Activated CD4-positive, alpha-beta T cell treated with anti-CD3 and anti-CD28 coated beads, Interleukin-2, amount 10 ng/mL, durations not matched to agents 24 days and 14 days (primary cell): ENCODE measurements around the gene KANK3. TPM values are rescaled to one million over a fixed set of nuclear protein-coding genes. Genes with fewer than 3 reads are reported as not detected.
"Not testable (repeated sequence)": the region's sequence is repeated elsewhere in the genome, so short reads cannot be mapped to it uniquely, and the experiment has no call there.

Source experiments
- DNase-seq: peaks from one replicate; pipeline ENCODE4 v3.0.0; 2022
- H3K27ac Mint-ChIP-seq: one replicate; pipeline ENCODE4 v1.8.0; 2022; ENCODE audit warnings: mild to moderate bottlenecking, mixed read lengths
- H3K27me3 Mint-ChIP-seq: one replicate; pipeline ENCODE4 v1.8.0; 2022; ENCODE audit warnings: mixed read lengths
- H3K36me3 Mint-ChIP-seq: one replicate; pipeline ENCODE4 v1.8.0; 2022; ENCODE audit warnings: low read depth, mild to moderate bottlenecking, mixed read lengths
- H3K4me1 Mint-ChIP-seq: one replicate; pipeline ENCODE4 v1.8.0; 2021; ENCODE audit warnings: mixed read lengths
- H3K4me3 Mint-ChIP-seq: one replicate; pipeline ENCODE4 v1.8.0; 2022; ENCODE audit warnings: mild to moderate bottlenecking, moderate library complexity, mixed read lengths
- H3K9me3 Mint-ChIP-seq: one replicate; pipeline ENCODE4 v1.8.0; 2021; ENCODE audit warnings: mixed read lengths
- intact Hi-C: fragments of 100-400 bp; cut with micrococcal nuclease; formaldehyde crosslinking; loops from one replicate; pipeline ENCODE4 v1.15.1; 2023
- total RNA-seq: library from RNA; stranded (reverse); gene quantifications from 2 replicates; pipeline ENCODE4 v1.2.3, GENCODE V29; 2022

KANK3 gene
- total RNA-seq, 1 donor from 2014 or later = 1.5 TPM

DNA sequence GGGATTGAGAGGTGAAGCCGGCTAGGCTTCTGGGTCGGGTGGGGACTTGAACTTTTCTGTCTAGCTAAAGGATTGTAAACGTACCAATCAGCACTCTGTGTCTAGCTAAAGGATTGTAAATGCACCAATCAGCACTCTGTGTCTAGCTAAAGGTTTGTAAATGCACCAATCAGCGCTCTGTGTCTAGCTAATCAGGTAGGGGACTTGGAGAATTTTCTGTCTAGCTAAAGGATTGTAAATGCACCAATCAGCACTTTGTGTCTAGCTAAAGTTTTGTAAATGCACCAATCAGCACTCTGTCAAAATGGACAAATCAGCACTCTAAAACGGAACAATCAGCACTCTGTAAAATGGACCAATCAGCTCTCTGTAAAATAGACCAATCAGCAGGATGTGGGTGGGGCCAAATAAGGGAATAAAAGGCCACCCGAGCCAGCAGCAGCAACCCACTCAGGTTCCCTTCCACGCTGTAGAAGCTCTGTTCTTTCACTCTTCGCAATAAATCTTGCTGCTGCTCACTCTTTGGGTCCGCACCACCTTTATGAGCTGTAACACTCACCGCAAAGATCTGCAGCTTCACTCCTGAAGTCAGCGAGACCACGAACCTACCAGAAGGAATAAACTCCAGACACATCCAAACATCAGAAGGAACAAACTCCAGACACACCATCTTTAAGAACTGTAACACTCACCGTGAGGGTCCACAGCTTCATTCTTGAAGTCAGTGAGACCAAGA lies 36.3 kb upstream of the KANK3 start:
- DNase-seq, H3K4me1 Mint-ChIP-seq, H3K27me3 Mint-ChIP-seq, H3K36me3 Mint-ChIP-seq, H3K4me3 Mint-ChIP-seq, intact Hi-C loops, H3K27ac Mint-ChIP-seq, H3K9me3 Mint-ChIP-seq: not testable (repeated sequence)

DNA sequence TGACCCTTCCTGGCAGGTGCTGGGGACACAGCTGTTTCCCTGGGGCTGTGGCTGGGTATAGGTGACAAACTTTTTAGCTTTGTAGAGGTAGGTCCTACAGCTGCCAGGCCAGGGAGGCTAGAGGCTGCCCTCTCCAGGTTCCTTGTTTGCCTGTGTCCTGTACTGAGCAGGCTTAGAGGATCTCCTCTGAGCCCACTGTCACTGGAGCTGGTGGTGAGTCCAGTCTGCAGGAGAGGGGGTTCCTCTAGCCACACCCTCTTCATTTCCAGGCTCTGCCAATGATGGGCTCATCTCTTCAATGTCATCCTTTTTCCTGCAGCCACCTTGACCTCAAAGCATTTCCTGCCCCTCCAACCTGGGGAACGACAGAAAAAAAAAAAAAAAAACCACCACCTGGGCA lies 34.5 kb upstream of the KANK3 start:
- H3K36me3 Mint-ChIP-seq = peaks cover 1% of the 10 kb centered on the region
- no peak overlapping the region for H3K27ac Mint-ChIP-seq
- intact Hi-C loops = no loop called here
- H3K4me3 Mint-ChIP-seq = no peak overlapping the region
- H3K4me1 Mint-ChIP-seq = peaks cover 5% of the 10 kb centered on the region
- no peaks in the 10 kb centered on the region for H3K9me3 Mint-ChIP-seq
- H3K27me3 Mint-ChIP-seq = no peaks in the 10 kb centered on the region
- DNase-seq = no peak

DNA sequence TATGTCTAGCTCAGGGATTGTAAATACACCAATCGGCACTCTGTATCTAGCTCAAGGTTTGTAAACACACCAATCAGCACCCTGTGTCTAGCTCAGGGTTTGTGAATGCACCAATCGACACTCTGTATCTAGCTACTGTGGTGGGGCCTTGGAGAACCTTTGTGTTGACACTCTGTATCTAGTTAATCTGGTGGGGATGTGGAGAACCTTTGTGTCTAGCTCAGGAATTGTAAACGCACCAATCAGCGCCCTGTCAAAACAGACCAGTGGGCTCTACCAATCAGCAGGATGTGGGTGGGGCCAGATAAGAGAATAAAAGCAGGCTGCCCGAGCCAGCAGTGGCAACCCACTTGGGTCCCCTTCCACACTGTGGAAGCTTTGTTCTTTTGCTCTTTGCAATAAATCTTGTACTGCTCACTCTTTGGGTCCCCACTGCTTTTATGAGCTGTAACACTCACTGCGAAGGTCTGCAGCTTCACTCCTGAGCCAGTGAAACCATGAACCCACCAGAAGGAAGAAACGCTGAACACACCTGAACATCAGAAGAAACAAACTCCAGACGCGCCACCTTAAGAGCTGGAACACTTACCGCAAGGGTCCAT lies 33.4 kb upstream of the KANK3 start:
- H3K27ac Mint-ChIP-seq, intact Hi-C loops, H3K27me3 Mint-ChIP-seq: not testable (repeated sequence)

DNA sequence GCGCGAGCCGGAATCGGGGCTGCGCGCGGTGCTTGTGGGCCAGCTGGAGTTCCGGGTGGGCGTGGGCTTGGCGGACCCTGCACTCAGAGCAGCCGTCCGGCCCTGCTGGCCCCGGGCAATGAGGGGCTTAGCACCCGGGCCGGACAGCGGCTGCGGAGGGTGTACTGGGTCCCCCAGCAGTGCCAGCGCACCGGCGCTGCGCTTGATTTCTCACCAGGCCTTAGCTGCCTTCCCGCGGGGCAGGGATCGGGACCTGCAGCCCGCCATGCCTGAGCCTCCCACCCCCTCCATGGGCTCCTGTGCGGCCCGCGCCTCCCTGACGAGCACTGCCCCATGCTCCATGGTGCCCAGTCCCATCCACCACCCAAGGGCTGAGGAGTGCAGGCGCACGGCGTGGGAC lies 32.7 kb upstream of the KANK3 start:
- intact Hi-C loops, H3K4me1 Mint-ChIP-seq, H3K36me3 Mint-ChIP-seq, H3K9me3 Mint-ChIP-seq, H3K4me3 Mint-ChIP-seq, H3K27ac Mint-ChIP-seq, DNase-seq, H3K27me3 Mint-ChIP-seq: not testable (repeated sequence)

More for the DNA sequence above, 33.4 kb upstream of the KANK3 start:
- not testable (repeated sequence) for H3K4me3 Mint-ChIP-seq, H3K9me3 Mint-ChIP-seq, DNase-seq, H3K36me3 Mint-ChIP-seq, H3K4me1 Mint-ChIP-seq

DNA sequence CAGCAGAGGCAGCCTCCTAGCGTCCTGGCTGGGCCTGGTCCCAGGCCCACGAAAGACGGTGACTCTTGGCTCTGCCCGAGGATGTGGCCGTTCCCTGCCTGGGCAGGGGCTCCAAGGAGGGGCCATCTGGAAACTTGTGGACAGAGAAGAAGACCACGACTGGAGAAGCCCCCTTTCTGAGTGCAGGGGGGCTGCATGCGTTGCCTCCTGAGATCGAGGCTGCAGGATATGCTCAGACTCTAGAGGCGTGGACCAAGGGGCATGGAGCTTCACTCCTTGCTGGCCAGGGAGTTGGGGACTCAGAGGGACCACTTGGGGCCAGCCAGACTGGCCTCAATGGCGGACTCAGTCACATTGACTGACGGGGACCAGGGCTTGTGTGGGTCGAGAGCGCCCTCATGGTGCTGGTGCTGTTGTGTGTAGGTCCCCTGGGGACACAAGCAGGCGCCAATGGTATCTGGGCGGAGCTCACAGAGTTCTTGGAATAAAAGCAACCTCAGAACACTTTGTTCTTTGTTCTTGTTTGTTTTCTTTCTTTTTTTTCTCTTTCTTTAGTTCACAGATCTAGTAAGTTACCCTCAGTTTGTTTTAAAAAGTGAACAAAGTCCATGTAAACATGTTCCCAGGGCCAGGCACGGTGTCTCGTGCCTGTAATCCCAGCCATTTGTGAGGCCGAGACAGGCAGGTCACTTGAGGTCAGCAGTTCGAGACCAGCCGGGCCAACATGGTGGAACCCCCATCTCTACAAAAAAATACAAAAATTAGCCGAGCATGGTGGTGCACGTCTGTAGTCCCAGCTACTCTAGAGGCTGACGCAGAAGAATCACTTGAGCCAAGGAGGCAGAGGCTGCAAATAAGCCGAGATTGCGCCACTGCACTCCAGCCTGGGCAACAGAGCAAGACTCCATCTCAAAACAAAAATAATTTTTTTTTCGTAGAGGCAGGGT lies 31.1 kb upstream of the KANK3 start:
- Mint-ChIP-seq H3K27me3 (no peaks in the 10 kb centered on the region), H3K27ac (no peak overlapping the region), H3K4me3 (no peak overlapping the region), H3K36me3 (no peaks in the 10 kb centered on the region), H3K9me3 (no peaks in the 10 kb centered on the region), H3K4me1 (peaks cover 8% of the 10 kb centered on the region)
- DNase-seq = no peak
- intact Hi-C loops = no loop called here

DNA sequence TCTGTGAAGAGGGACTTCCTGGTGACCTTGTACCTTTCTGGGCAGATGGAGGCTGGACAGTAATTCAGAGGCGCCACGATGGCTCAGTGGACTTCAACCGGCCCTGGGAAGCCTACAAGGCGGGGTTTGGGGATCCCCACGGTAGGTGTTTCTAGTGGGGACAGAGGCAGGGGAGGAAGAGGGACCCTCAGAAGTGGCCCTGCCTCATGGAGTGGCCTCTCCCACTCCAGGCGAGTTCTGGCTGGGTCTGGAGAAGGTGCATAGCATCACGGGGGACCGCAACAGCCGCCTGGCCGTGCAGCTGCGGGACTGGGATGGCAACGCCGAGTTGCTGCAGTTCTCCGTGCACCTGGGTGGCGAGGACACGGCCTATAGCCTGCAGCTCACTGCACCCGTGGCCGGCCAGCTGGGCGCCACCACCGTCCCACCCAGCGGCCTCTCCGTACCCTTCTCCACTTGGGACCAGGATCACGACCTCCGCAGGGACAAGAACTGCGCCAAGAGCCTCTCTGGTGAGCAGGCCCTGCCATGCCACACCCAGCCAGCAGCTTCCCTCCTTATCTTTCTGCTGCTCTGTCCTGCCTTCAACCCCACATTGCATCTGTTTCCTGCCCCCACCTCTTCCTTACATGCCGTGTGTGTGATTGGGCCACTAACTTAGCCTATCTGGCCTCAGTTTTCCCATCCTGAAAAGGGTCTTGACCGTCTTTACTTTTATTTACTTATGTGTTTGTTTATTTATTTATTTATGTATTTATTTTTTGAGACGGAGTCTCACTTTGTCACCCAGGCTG lies 28.1 kb upstream of the KANK3 start:
- Mint-ChIP-seq H3K9me3 (no peaks in the 10 kb centered on the region), H3K27me3 (peaks cover 15% of the 10 kb centered on the region), H3K27ac (no peak overlapping the region), H3K36me3 (peaks cover 1% of the 10 kb centered on the region), H3K4me3 (no peak overlapping the region), H3K4me1 (peaks cover 9% of the 10 kb centered on the region)
- no peak for DNase-seq
- intact Hi-C loops = no loop called here

DNA sequence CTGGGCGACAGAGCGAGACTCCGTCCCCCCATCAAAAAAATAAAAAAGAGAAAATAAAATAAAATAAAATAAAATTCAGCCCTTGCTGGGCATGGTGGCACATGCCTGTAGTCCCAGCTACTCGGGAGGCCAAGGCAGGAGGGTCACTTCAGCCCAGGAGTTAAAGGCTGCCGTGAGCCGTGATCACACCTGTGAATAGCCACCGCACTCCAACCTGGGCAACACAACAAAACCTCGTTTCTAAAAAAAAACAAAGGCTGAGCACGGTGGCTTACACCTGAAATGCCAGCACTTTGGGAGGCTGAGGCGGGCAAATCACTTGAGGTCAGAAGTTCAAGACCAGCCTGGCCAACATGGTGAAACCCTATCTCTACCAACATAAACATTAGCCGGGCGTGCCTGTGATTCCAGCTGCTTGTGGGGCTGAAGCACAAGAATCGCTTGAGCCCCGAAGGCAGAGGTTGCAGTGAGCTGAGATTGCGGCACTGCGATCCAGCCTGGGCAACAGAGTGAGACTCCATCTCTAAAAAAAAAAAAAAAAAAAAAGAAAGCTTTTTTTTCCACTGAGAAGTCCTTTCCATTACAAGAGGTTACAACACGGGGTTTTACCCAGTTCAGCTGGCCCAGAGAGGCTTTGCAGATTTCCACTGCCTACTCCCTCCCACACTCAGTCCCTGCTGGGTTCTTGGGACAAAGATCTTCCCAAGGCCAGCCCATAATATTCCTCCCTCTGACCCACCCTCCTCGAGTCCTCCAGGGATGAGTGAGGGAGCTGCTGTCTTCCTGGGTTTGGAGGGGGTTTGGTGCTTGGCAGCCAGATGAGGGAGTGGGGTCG lies 27.3 kb upstream of the KANK3 start:
- H3K27ac Mint-ChIP-seq = no peak overlapping the region
- DNase-seq = no peak
- no peak overlapping the region for H3K4me3 Mint-ChIP-seq
- peaks cover 20% of the 10 kb centered on the region for H3K27me3 Mint-ChIP-seq
- H3K36me3 Mint-ChIP-seq = peaks cover 1% of the 10 kb centered on the region
- H3K4me1 Mint-ChIP-seq = peaks cover 10% of the 10 kb centered on the region
- no peaks in the 10 kb centered on the region for H3K9me3 Mint-ChIP-seq
- intact Hi-C loops = no loop called here

DNA sequence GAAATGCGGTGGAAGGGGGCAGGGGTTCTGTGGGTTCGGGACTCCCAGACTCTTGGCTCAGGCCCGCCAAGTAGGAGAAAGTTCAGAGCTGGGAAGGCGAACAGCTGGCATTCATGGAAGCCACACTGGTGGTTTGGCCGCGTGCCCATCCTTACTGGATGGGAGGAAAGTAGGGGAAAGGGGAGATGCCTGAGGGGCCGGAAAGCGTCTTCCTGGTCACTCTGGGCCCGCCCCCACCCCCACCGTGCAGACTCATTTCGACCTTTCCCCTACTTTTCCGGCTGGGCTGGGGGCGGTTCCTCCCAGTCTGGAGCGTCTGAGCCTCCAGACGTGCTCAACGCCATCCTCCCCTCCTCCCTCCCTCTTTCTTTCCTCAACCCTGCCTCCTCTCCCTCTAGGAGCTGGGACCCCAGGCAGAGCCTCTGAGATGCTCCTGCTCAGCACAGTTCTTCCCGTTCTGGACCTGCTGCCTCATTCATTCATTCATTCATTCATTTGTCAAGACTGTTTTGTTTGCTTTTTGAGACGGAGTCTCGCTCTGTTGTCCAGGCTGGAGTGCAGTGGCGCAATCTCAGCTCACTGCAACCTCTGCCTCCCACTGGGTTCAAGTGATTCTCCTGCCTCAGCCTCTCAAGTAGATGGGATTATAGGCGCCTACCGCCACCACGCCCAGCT lies 24.4 kb upstream of the KANK3 start:
- Mint-ChIP-seq H3K4me3 (peak overlapping the region; percentile 36), H3K4me1 (peaks cover 20% of the 10 kb centered on the region), H3K27me3 (peaks cover 23% of the 10 kb centered on the region), H3K9me3 (no peaks in the 10 kb centered on the region), H3K27ac (no peak overlapping the region), H3K36me3 (peaks cover 1% of the 10 kb centered on the region)
- DNase-seq = no peak
- intact Hi-C loops = no loop called here

DNA sequence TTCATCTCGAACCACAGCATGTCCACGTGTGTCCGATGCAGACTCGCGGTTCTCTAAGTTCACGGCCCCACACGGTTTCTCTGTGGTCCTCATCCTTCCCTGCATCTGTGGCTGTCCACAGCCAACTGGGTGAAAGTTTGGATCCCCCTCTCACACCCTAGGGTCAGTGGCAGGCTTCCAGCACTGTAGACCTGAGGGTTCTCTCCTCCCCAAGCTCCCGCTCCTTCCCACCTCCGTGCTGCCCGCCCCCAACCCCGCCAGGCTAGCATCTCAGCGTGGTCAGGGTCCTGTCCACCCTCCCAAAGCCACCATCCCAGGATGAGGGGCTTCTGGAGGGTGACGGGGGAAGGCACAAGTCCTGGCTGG lies 23.9 kb upstream of the KANK3 start:
- H3K27ac Mint-ChIP-seq = no peak overlapping the region
- H3K27me3 Mint-ChIP-seq = peaks cover 23% of the 10 kb centered on the region
- H3K36me3 Mint-ChIP-seq = peaks cover 1% of the 10 kb centered on the region

DNA sequence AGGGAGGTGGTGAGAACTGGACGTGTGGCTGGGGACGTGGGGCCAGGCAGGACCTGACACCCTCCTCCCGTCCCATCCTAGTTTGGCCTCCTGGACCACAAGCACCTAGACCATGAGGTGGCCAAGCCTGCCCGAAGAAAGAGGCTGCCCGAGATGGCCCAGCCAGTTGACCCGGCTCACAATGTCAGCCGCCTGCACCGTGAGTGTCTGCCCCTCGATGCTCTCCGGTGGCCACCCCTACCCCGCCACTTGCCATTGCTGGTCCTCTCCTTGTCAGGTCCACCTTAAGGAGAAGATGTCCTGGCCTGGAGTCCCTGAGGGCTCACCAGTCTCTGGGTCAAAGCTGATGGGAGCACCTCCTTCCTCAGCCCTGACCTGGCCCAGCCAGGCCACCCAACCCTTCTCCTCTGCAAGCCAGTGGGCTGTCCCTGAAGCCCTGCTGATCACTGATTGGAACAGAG lies 23.1 kb upstream of the KANK3 start:
- no peak overlapping the region for H3K4me3 Mint-ChIP-seq
- intact Hi-C loops = no loop called here
- H3K4me1 Mint-ChIP-seq = peaks cover 22% of the 10 kb centered on the region
- no peak overlapping the region for H3K27ac Mint-ChIP-seq
- peaks cover 23% of the 10 kb centered on the region for H3K27me3 Mint-ChIP-seq
- peaks cover 1% of the 10 kb centered on the region for H3K36me3 Mint-ChIP-seq
- DNase-seq = no peak
- H3K9me3 Mint-ChIP-seq = no peaks in the 10 kb centered on the region

More for the DNA sequence above, 23.9 kb upstream of the KANK3 start:
- H3K4me3 Mint-ChIP-seq = no peak overlapping the region
- DNase-seq = no peak
- intact Hi-C loops = no loop called here
- H3K4me1 Mint-ChIP-seq = peaks cover 24% of the 10 kb centered on the region
- no peaks in the 10 kb centered on the region for H3K9me3 Mint-ChIP-seq

DNA sequence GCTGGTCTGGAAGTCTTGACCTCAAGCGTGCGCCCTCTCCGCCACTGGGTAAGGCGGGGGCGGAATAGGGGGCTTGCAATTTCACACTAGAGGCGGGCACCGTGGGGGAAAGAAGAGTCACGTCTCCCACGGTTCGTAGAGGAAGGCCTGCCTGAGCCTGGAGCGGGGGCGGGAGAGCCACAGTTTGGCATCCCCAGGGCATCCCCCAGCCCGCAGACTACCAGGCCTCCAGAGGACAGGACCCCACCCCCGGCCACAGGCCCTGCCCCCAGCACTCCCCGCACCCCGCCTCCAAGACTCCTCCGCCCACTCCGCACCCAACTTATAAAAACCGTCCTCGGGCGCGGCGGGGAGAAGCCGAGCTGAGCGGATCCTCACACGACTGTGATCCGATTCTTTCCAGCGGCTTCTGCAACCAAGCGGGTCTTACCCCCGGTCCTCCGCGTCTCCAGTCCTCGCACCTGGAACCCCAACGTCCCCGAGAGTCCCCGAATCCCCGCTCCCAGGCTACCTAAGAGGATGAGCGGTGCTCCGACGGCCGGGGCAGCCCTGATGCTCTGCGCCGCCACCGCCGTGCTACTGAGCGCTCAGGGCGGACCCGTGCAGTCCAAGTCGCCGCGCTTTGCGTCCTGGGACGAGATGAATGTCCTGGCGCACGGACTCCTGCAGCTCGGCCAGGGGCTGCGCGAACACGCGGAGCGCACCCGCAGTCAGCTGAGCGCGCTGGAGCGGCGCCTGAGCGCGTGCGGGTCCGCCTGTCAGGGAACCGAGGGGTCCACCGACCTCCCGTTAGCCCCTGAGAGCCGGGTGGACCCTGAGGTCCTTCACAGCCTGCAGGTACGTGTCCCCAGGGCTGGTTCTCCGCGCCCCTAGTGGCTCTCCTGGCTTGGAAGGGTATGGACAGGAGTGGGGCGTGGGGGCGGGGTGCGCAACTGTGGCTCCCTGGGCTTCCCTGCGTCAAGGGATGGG lies 21.0 kb upstream of the KANK3 start, which contains the start of gene ANGPTL4:
ANGPTL4 (plus strand) TSS at position 353 of the 969 bp plus-strand sequence; CDS start at position 520, 167 bp downstream.
- Mint-ChIP-seq H3K4me1 (peaks cover 22% of the 10 kb centered on the region), H3K27ac (peak within 1 kb of the TSS; percentile 64), H3K36me3 (peaks cover 1% of the 10 kb centered on the region), H3K27me3 (peaks cover 23% of the 10 kb centered on the region), H3K9me3 (no peaks in the 10 kb centered on the region), H3K4me3 (peak within 1 kb of the TSS; percentile 83)
- intact Hi-C loops = loop anchor here (1.0 kb wide), 1 partner anchor 26 kb away; the partner anchor contains the start of gene RAB11B
- peak; percentile 92 for DNase-seq
